NT2/D1 (cell line): Measurements from ENCODE around the gene HMGA1.
"Not testable (repeated sequence)": the region's sequence is repeated elsewhere in the genome, so short reads cannot be mapped to it uniquely, and the experiment has no call there.

Source experiments
- SUZ12 ChIP-seq: IDR thresholded peaks from 2 replicates; pipeline ENCODE4 v1.6.1; 2011; ENCODE audit not compliant: insufficient read length, insufficient read depth; ENCODE audit errors: extremely low read depth
- YY1 ChIP-seq: IDR thresholded peaks from 2 replicates; pipeline ENCODE4 v1.6.1; 2011; ENCODE audit not compliant: insufficient read length, insufficient read depth
- ZNF274 ChIP-seq: IDR thresholded peaks from 2 replicates; pipeline ENCODE4 v1.6.1; 2011; ENCODE audit warnings: mild to moderate bottlenecking, low read depth, low read length

DNA sequence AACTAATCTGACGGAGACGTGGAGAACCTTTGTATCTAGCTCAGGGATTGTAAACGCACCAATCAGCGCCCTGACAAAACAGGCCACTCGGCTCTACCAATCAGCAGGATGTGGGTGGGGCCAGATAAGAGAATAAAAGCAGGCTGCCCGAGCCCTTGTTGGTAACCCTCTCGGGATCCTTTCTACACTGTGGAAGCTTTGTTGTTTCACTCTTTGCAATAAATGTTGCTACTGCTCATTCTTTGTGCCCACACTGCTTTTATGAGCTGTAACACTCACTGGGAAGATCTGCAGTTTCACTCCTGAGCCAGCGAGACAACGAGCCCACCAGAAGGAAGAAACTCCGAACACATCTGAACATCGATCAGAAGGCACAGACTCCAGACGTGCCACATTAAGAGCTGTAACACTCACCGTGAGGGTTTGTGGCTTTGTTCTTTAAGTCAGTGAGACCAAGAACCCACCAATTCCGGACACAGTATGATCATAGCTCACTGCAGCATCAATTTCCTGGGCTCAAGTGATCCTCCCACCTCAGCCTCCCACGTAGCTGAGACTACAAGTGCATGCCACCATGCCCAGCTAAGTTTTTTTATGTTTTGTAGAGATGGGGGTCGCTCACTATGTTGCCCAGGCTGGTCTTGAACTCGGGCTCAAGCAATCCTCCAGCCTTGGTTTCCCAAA is 33.1 kb downstream of the HMGA1 start:
- TF ChIP-seq SUZ12, YY1, ZNF274: not testable (repeated sequence)
